ENCODE data around the gene SLC35E2B. TPM values are rescaled to one million over a fixed set of nuclear protein-coding genes. Genes with fewer than 3 reads are reported as not detected.
A peak's percentile ranks its signal among the peaks of the same experiment; 100 is the strongest.

The SLC35E2B gene
- total RNA-seq, 1 experiment from 2014 or later = 41.7 TPM

DNA sequence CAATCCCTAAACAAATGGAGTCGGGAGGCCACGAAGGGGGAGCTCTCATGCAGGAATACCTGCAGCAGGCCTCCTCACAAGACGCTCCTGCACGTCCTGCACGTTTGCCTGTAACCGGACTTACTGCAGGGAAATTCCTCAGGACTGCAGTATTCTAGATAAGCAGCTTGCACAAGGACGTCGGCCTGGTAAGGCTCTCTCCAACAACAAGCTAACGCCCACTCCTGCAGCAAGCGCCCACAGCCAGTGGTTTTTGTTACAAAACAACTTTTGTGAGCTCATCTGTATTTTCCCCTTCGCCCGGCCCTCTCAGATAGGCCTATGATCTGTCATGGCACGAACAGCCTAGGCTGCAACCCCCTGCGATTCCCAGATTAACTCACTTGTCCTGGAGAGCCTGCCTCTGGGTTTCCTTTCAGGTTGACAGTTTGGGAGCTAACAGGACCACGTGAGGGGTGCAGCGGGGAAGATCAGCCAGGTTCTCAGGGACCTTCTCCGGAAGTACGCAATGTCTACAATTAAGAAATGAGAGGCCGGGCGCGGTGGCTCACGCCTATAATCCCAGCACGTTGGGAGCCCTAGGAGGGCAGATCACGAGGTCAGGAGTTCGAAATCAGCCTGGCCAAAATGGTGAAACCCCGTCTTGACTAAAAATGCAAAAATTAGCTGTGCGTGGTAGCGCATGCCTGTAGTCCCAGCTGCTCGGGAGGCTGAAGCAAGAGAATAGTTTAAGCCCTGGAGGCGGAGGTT is 78.2 kb downstream of the SLC35E2B start:
- no CpG with 5 or more reads among the region's 30 CpGs for whole genome bisulfite sequencing (ENCODE audit: extremely low coverage, insufficient read length, low lambda C conversion rate)
- no peak overlapping the region for H2BK20ac ChIP-seq (ENCODE audit: low read depth, low read length, poor library complexity, severe bottlenecking)
- H2BK15ac ChIP-seq (ENCODE audit: low read depth, low read length) = no peak overlapping the region
- Mint-ChIP-seq H3K27me3 (ENCODE audit: low read depth) (peaks cover 2% of the 10 kb centered on the region; the same call in 1 of the 2 replicates), H3K9me3 (no peaks in the 10 kb centered on the region; a peak in 1 of 5 replicates), H3K4me1 (peaks cover 16 to 19% of the 10 kb centered on the region in 2 experiments), H3K27ac (peak overlapping the region; percentile 22 to 93 (median 72); a peak in 2 of 7 replicates), H3K36me3 (ENCODE audit: insufficient read depth in 1 of 3, low read depth in 3 of 3) (peaks cover 0 to 15% (median 6%) of the 10 kb centered on the region in 3 experiments; a peak in 5 of 7 replicates), H3K4me3 (peak overlapping the region; percentile 86 to 89)
- H2BK12ac ChIP-seq (ENCODE audit: insufficient read length, low read depth, low read length) = no peak overlapping the region
- H3K14ac ChIP-seq (ENCODE audit: insufficient read depth, low read length) = no peak overlapping the region
- H3K4me1 ChIP-seq (ENCODE audit: insufficient read depth, low read length) = peaks cover 5% of the 10 kb centered on the region; the same call in 1 of the 2 replicates
- DNase-seq = peak; percentile 25
- H4K91ac ChIP-seq (ENCODE audit: insufficient read length, low read depth, low read length) = no peak overlapping the region
- no peak overlapping the region for H3K23ac ChIP-seq (ENCODE audit: insufficient read length, low read depth, low read length)
- H3K27me3 ChIP-seq (ENCODE audit: insufficient read depth, low read length) = no peaks in the 10 kb centered on the region
- H2AFZ ChIP-seq (ENCODE audit: low read length) = no peak overlapping the region
- H3K4ac ChIP-seq (ENCODE audit: low read depth, low read length) = no peak overlapping the region
- H3K9me3 ChIP-seq (ENCODE audit: control insufficient read depth, low read depth, low read length) = no peaks in the 10 kb centered on the region
- no peak overlapping the region for H2AK5ac ChIP-seq (ENCODE audit: insufficient read length, low read length)
- H3T11ph ChIP-seq (ENCODE audit: low read length) = no peak overlapping the region
- no peak overlapping the region for H2BK5ac ChIP-seq (ENCODE audit: insufficient read length, low read length)
- H4K20me1 ChIP-seq (ENCODE audit: control insufficient read depth, insufficient read depth, insufficient read length) = no peaks in the 10 kb centered on the region
- H3K23me2 ChIP-seq (ENCODE audit: insufficient read length, low read depth, low read length, poor library complexity, severe bottlenecking) = peaks cover 15% of the 10 kb centered on the region
- no peak overlapping the region for H4K5ac ChIP-seq (ENCODE audit: insufficient read length, low read depth, low read length)
- H3K27ac ChIP-seq (ENCODE audit: insufficient read length, low read depth, low read length) = no peak overlapping the region
- no peak overlapping the region for H3K18ac ChIP-seq (ENCODE audit: insufficient read length, low read depth, low read length)
- H3K79me1 ChIP-seq (ENCODE audit: insufficient read depth, low read depth, low read length, poor library complexity, severe bottlenecking) = no peaks in the 10 kb centered on the region
- TF ChIP-seq, protein P1, sequence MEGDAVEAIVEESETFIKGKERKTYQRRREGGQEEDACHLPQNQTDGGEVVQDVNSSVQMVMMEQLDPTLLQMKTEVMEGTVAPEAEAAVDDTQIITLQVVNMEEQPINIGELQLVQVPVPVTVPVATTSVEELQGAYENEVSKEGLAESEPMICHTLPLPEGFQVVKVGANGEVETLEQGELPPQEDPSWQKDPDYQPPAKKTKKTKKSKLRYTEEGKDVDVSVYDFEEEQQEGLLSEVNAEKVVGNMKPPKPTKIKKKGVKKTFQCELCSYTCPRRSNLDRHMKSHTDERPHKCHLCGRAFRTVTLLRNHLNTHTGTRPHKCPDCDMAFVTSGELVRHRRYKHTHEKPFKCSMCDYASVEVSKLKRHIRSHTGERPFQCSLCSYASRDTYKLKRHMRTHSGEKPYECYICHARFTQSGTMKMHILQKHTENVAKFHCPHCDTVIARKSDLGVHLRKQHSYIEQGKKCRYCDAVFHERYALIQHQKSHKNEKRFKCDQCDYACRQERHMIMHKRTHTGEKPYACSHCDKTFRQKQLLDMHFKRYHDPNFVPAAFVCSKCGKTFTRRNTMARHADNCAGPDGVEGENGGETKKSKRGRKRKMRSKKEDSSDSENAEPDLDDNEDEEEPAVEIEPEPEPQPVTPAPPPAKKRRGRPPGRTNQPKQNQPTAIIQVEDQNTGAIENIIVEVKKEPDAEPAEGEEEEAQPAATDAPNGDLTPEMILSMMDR (conservative IDR thresholded peaks at IDR 0.05) = no peak
- H3K79me2 ChIP-seq (ENCODE audit: insufficient read depth, low read length) = no peaks in the 10 kb centered on the region
- H3K9ac ChIP-seq (ENCODE audit: extremely low read depth, insufficient read length, low read length) = peak overlapping the region; percentile 30
- no peak overlapping the region for H3K56ac ChIP-seq (ENCODE audit: insufficient read length, low read depth, low read length)
- H2BK120ac ChIP-seq (ENCODE audit: low read depth, low read length, poor library complexity, severe bottlenecking) = no peak overlapping the region
- H4K8ac ChIP-seq (replicated peaks; ENCODE audit: insufficient read length, low read depth, low read length) = no peak overlapping the region
- peak overlapping the region; percentile 62 for H3K4me2 ChIP-seq (ENCODE audit: insufficient read depth, insufficient read length, low read length)
